SK-N-SH treated with all-trans-retinoic acid at 6 μM for 48 hours (cell line): Measurements from ENCODE around the gene SMIM22.

Source experiments
- ISL1 ChIP-seq: fragments of 250-450 bp; sonication (Bioruptor Pico); IDR thresholded peaks from 2 replicates; pipeline ENCODE4 v2.1.2; 2022; ENCODE audit warnings: mild to moderate bottlenecking, moderate library complexity
- OSR1 ChIP-seq: fragments of 250-450 bp; sonication (Bioruptor Pico); IDR thresholded peaks from 2 replicates; pipeline ENCODE4 v1.8.0; 2022; ENCODE audit warnings: moderate library complexity, mild to moderate bottlenecking, inconsistent platforms
- PATZ1 ChIP-seq: fragments of 250-450 bp; sonication (Bioruptor Pico); IDR thresholded peaks from 2 replicates; pipeline ENCODE4 v1.8.0; 2020; ENCODE audit warnings: mild to moderate bottlenecking, moderate library complexity, borderline replicate concordance
- POU6F1 ChIP-seq: fragments of 250-450 bp; sonication (Bioruptor Pico); IDR thresholded peaks from 2 replicates; pipeline ENCODE4 v1.8.0; 2021; ENCODE audit warnings: low read depth, mild to moderate bottlenecking, moderate library complexity, borderline replicate concordance
- ZC3H10 ChIP-seq: fragments of 250-450 bp; sonication (Bioruptor Pico); IDR thresholded peaks from 2 replicates; pipeline ENCODE4 v1.5.1; 2021; ENCODE audit warnings: mild to moderate bottlenecking, moderate library complexity
- ZFP3 ChIP-seq: fragments of 250-450 bp; sonication (Bioruptor Pico); IDR thresholded peaks from 2 replicates; pipeline ENCODE4 v1.5.0; 2020; ENCODE audit warnings: mild to moderate bottlenecking, moderate library complexity

DNA sequence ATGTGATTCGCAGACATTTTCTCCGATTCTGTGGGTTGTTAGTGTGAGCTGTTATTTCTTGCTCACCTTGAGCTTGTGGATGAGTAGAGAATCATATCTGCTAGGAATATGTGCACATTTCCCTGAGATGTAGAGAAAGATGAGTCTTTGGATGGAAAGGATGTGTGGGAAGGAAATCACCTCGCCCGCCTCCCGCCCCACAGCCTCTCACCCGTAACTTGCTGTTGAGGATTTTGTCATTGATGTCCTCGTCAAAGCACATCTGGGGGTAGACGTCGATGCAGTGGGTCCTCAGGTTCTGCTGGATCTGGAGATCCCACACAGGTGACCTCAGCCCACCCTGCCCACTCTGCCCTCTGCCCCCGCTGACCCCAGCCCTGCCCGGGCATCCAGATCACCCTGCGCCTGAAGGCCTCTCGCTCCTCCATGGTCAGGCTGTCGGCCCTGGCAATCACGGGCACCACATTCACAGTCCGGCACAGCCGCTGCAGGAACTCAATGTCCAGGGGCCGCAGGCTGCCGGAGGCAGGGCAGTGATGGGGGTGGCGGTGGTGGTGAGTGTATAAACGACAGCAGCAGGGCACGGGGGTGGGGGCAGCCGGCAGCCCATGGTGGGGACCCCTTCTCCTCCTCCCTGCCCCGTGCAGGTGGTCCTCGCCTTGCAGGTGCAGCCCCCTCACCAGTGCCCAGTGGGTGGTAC lies 11.8 kb upstream of the SMIM22 start:
- no peak for TF ChIP-seq ZC3H10 (CRISPR knock-in tag)
- TF ChIP-seq POU6F1 (CRISPR knock-in tag): no peak
- no peak for TF ChIP-seq ZFP3
- TF ChIP-seq OSR1: no peak
- no peak for TF ChIP-seq PATZ1 (CRISPR knock-in tag)
- no peak for TF ChIP-seq ISL1 (CRISPR knock-in tag)
